Measurements from ENCODE around the gene PPOX.
A peak's percentile ranks its signal among the peaks of the same experiment; 100 is the strongest.

The PPOX gene

DNA sequence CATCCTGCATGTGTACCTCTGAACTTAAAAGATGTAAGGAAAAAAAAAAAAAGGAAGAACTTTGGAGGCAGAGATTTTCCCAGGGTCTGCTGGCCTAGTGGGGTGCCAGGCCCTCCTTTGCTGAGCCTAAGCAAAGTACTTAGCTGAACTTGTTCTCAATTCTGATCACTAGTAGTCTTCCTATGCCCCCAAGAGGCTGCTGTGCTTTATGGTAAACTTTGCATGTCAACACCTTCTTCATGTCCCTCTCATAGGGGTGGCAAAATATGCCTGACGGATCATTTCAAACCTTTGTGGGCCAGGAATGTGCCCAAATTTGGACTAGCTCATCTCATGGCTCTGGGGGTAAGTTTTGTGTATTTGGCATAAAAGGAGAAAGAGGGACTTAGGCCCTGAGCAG, 8.4 kb upstream of the PPOX start:
- Histone ChIP-seq H3K4me1 (ENCODE audit: control insufficient read depth, insufficient read depth, low read length) (peaks cover 34% of the 10 kb centered on the region), H3K4me3 (ENCODE audit: low read length in 2 of 2) (no peak overlapping the region), H3K27ac (ENCODE audit: low read length) (no peak overlapping the region), H3K36me3 (ENCODE audit: control insufficient read depth in 2 of 2, insufficient read depth in 2 of 2, low read length in 2 of 2) (peaks cover 9 to 25% of the 10 kb centered on the region in 2 donors), H3K9ac (ENCODE audit: low read length in 2 of 2) (no peak overlapping the region), H3K27me3 (ENCODE audit: control insufficient read depth in 1 of 2, insufficient read depth in 2 of 2, low read length in 2 of 2) (no peaks in the 10 kb centered on the region), H3K9me3 (ENCODE audit: control insufficient read depth in 2 of 2, low read length in 2 of 2) (no peaks in the 10 kb centered on the region)

DNA sequence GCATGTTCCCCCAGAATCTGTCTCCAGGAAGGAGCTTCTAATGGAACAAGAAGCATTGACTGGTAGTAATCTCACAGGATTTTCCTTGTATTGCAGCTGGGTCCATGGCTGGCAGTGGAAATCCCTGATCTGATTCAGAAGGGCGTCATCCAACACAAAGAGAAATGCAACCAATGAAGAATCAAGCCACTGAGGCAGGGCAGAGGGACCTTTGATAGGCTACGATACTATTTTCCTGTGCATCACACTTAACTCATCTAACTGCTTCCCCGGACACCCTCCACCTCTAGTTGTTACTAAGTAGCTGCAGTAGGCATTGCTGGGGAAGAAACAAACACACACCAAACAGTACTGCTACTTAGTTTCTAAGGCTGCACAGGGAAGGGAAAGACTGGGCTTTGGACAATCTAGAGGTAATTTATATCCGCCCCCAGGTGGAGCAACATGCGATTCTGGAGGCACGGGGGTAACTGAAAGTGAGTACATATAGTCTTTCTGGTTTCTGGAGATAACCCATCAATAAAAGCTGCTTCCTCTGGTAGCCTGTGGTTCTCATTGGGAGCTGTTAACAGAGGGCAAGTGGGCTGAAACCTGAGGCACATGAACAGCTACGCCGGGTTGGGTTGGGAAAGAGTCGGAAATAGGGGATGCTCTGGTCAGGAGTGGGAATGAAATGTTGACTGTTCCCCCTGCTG, 7.8 kb upstream of the PPOX start:
- Histone ChIP-seq H3K36me3 (ENCODE audit: control insufficient read depth in 2 of 2, insufficient read depth in 2 of 2, low read length in 2 of 2) (peaks cover 9 to 31% of the 10 kb centered on the region in 2 donors), H3K9ac (ENCODE audit: low read length in 2 of 2) (peak overlapping the region; percentile 78 to 89), H3K4me1 (ENCODE audit: control insufficient read depth, insufficient read depth, low read length) (peaks cover 34% of the 10 kb centered on the region), H3K27ac (ENCODE audit: low read length) (peak overlapping the region; percentile 83), H3K27me3 (ENCODE audit: control insufficient read depth in 1 of 2, insufficient read depth in 2 of 2, low read length in 2 of 2) (no peaks in the 10 kb centered on the region), H3K9me3 (ENCODE audit: control insufficient read depth in 2 of 2, low read length in 2 of 2) (no peaks in the 10 kb centered on the region), H3K4me3 (ENCODE audit: low read length in 2 of 2) (peak overlapping the region in 1 of 2 donors; percentile 90)

- Histone ChIP-seq H3K27ac (ENCODE audit: low read length) (peak within 1 kb of the TSS; percentile 83), H3K9me3 (ENCODE audit: control insufficient read depth in 2 of 2, low read length in 2 of 2) (no peaks in the 10 kb centered on the region), H3K27me3 (ENCODE audit: control insufficient read depth in 1 of 2, insufficient read depth in 2 of 2, low read length in 2 of 2) (no peaks in the 10 kb centered on the region), H3K4me3 (ENCODE audit: low read length in 2 of 2) (peak within 1 kb of the TSS; percentile 90 to 97), H3K4me1 (ENCODE audit: control insufficient read depth, insufficient read depth, low read length) (peaks cover 34% of the 10 kb centered on the region), H3K9ac (ENCODE audit: low read length in 2 of 2) (peak within 1 kb of the TSS; percentile 87 to 89), H3K36me3 (ENCODE audit: control insufficient read depth in 2 of 2, insufficient read depth in 2 of 2, low read length in 2 of 2) (peaks cover 9 to 38% of the 10 kb centered on the region in 2 donors)
Measured at GRCh38 chr1:161159087-161159912, 6.9 kb upstream of the PPOX start, which contains the start of gene USP21. Gene USP21 (plus strand): TSS chr1:161159500. CDS start chr1:161160641, 1,141 bp downstream.

- Histone ChIP-seq H3K9ac (ENCODE audit: low read length in 2 of 2) (peak overlapping the region; percentile 87 to 89), H3K36me3 (ENCODE audit: control insufficient read depth in 2 of 2, insufficient read depth in 2 of 2, low read length in 2 of 2) (peaks cover 9 to 40% of the 10 kb centered on the region in 2 donors), H3K9me3 (ENCODE audit: control insufficient read depth in 2 of 2, low read length in 2 of 2) (no peaks in the 10 kb centered on the region), H3K27me3 (ENCODE audit: control insufficient read depth in 1 of 2, insufficient read depth in 2 of 2, low read length in 2 of 2) (no peaks in the 10 kb centered on the region), H3K4me1 (ENCODE audit: control insufficient read depth, insufficient read depth, low read length) (peaks cover 32% of the 10 kb centered on the region), H3K4me3 (ENCODE audit: low read length in 2 of 2) (peak overlapping the region; percentile 90 to 97), H3K27ac (ENCODE audit: low read length) (peak overlapping the region; percentile 83)
Measured at GRCh38 chr1:161159913-161160243, 6.3 kb upstream of the PPOX start.

GRCh38 chr1:161160671-161161145, 5.5 kb upstream of the PPOX start:
- Histone ChIP-seq H3K36me3 (ENCODE audit: control insufficient read depth in 2 of 2, insufficient read depth in 2 of 2, low read length in 2 of 2) (peaks cover 9 to 40% of the 10 kb centered on the region in 2 donors), H3K9ac (ENCODE audit: low read length in 2 of 2) (peak overlapping the region in 1 of 2 donors; percentile 47), H3K4me1 (ENCODE audit: control insufficient read depth, insufficient read depth, low read length) (peaks cover 40% of the 10 kb centered on the region), H3K27me3 (ENCODE audit: control insufficient read depth in 1 of 2, insufficient read depth in 2 of 2, low read length in 2 of 2) (no peaks in the 10 kb centered on the region), H3K9me3 (ENCODE audit: control insufficient read depth in 2 of 2, low read length in 2 of 2) (no peaks in the 10 kb centered on the region), H3K4me3 (ENCODE audit: low read length in 2 of 2) (peak overlapping the region in 1 of 2 donors; percentile 90), H3K27ac (ENCODE audit: low read length) (no peak overlapping the region)

GRCh38 chr1:161161652-161162051, 4.6 kb upstream of the PPOX start:
- H3K36me3 ChIP-seq (ENCODE audit: control insufficient read depth in 2 of 2, insufficient read depth in 2 of 2, low read length in 2 of 2), result peaks cover 9 to 40% of the 10 kb centered on the region in 2 donors
- H3K27ac ChIP-seq (ENCODE audit: low read length), result no peak overlapping the region
- no peaks in the 10 kb centered on the region for H3K9me3 ChIP-seq (ENCODE audit: control insufficient read depth in 2 of 2, low read length in 2 of 2)
- H3K27me3 ChIP-seq (ENCODE audit: control insufficient read depth in 1 of 2, insufficient read depth in 2 of 2, low read length in 2 of 2), result no peaks in the 10 kb centered on the region
- H3K4me1 ChIP-seq (ENCODE audit: control insufficient read depth, insufficient read depth, low read length), result peaks cover 42% of the 10 kb centered on the region
- H3K4me3 ChIP-seq (ENCODE audit: low read length in 2 of 2), result no peak overlapping the region
- no peak overlapping the region for H3K9ac ChIP-seq (ENCODE audit: low read length in 2 of 2)

GRCh38 chr1:161162052-161162451, 4.2 kb upstream of the PPOX start:
- no peaks in the 10 kb centered on the region for H3K27me3 ChIP-seq (ENCODE audit: control insufficient read depth in 1 of 2, insufficient read depth in 2 of 2, low read length in 2 of 2)
- no peaks in the 10 kb centered on the region for H3K9me3 ChIP-seq (ENCODE audit: control insufficient read depth in 2 of 2, low read length in 2 of 2)
- H3K4me1 ChIP-seq (ENCODE audit: control insufficient read depth, insufficient read depth, low read length), result peaks cover 46% of the 10 kb centered on the region
- no peak overlapping the region for H3K9ac ChIP-seq (ENCODE audit: low read length in 2 of 2)
- no peak overlapping the region for H3K4me3 ChIP-seq (ENCODE audit: low read length in 2 of 2)
- peaks cover 6 to 38% of the 10 kb centered on the region in 2 donors for H3K36me3 ChIP-seq (ENCODE audit: control insufficient read depth in 2 of 2, insufficient read depth in 2 of 2, low read length in 2 of 2)
- no peak overlapping the region for H3K27ac ChIP-seq (ENCODE audit: low read length)

DNA sequence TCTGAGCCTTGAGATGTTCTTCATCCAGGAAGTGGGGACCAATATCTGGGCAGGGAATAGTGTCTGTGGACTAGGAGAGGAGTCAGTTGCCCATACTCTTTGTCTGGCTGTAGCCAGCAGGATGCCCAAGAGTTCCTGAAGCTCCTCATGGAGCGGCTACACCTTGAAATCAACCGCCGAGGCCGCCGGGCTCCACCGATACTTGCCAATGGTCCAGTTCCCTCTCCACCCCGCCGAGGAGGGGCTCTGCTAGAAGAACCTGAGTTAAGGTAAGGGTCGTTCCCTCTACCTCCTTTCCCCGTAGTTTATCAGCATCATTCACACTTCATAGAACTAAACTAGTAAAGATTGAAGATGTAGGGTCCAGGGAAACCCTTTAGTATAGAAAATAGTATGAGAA, 3.4 kb upstream of the PPOX start:
- Histone ChIP-seq H3K4me3 (ENCODE audit: low read length in 2 of 2) (no peak overlapping the region), H3K4me1 (ENCODE audit: control insufficient read depth, insufficient read depth, low read length) (peaks cover 54% of the 10 kb centered on the region), H3K36me3 (ENCODE audit: control insufficient read depth in 2 of 2, insufficient read depth in 2 of 2, low read length in 2 of 2) (peaks cover 0 to 33% of the 10 kb centered on the region in 2 donors), H3K27me3 (ENCODE audit: control insufficient read depth in 1 of 2, insufficient read depth in 2 of 2, low read length in 2 of 2) (no peaks in the 10 kb centered on the region), H3K27ac (ENCODE audit: low read length) (no peak overlapping the region), H3K9me3 (ENCODE audit: control insufficient read depth in 2 of 2, low read length in 2 of 2) (no peaks in the 10 kb centered on the region), H3K9ac (ENCODE audit: low read length in 2 of 2) (no peak overlapping the region)

DNA sequence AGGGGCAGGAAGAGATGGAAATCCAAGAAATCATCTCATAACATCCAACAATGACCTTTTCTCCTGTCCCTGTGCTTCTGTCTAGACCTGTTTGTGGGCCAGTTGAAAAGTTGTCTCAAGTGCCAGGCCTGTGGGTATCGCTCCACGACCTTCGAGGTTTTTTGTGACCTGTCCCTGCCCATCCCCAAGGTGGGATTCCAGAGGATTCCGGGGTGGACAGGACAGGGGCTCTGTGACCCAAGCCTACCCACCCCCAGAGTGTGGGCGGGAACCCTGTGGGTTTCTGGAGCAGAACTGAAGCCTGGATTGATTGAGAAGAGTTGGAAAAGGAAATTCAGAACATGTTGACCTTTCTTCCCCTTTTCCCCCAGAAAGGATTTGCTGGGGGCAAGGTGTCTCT, 2.4 kb upstream of the PPOX start:
- peaks cover 3 to 27% of the 10 kb centered on the region in 2 donors for H3K36me3 ChIP-seq (ENCODE audit: control insufficient read depth in 2 of 2, insufficient read depth in 2 of 2, low read length in 2 of 2)
- H3K9me3 ChIP-seq (ENCODE audit: control insufficient read depth in 2 of 2, low read length in 2 of 2), result no peaks in the 10 kb centered on the region
- no peak overlapping the region for H3K9ac ChIP-seq (ENCODE audit: low read length in 2 of 2)
- no peak overlapping the region for H3K27ac ChIP-seq (ENCODE audit: low read length)
- peaks cover 53% of the 10 kb centered on the region for H3K4me1 ChIP-seq (ENCODE audit: control insufficient read depth, insufficient read depth, low read length)
- no peak overlapping the region for H3K4me3 ChIP-seq (ENCODE audit: low read length in 2 of 2)
- H3K27me3 ChIP-seq (ENCODE audit: control insufficient read depth in 1 of 2, insufficient read depth in 2 of 2, low read length in 2 of 2), result no peaks in the 10 kb centered on the region

DNA sequence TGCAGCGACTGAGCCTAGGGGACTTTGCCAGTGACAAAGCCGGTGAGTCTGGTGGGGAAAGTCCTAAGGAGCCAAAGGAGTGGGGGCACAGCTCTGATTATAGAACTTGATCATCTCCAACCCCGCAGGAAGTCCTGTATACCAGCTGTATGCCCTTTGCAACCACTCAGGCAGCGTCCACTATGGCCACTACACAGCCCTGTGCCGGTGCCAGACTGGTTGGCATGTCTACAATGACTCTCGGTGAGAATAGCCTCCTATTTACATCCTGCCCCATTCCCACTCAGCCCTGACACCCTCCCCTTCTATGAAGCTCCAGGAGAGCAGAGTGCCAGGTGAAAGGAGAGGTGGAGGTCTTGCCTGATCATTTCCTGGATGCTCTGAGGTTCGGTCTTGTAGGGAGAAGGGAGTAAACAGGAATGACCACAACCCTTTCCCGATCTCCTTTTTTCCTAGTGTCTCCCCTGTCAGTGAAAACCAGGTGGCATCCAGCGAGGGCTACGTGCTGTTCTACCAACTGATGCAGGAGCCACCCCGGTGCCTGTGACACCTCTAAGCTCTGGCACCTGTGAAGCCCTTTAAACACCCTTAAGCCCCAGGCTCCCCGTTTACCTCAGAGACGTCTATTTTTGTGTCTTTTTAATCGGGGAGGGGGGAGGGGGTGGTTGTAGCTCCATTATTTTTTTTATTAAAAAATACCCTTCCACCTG, 1.2 kb upstream of the PPOX start:
- Histone ChIP-seq H3K9ac (ENCODE audit: low read length in 2 of 2) (peak overlapping the region; percentile 81 to 95), H3K27ac (ENCODE audit: low read length) (peak overlapping the region; percentile 89), H3K4me3 (ENCODE audit: low read length in 2 of 2) (peak overlapping the region; percentile 92 to 95), H3K9me3 (ENCODE audit: control insufficient read depth in 2 of 2, low read length in 2 of 2) (no peaks in the 10 kb centered on the region), H3K4me1 (ENCODE audit: control insufficient read depth, insufficient read depth, low read length) (peaks cover 45% of the 10 kb centered on the region), H3K36me3 (ENCODE audit: control insufficient read depth in 2 of 2, insufficient read depth in 2 of 2, low read length in 2 of 2) (peaks cover 11 to 37% of the 10 kb centered on the region in 2 donors), H3K27me3 (ENCODE audit: control insufficient read depth in 1 of 2, insufficient read depth in 2 of 2, low read length in 2 of 2) (no peaks in the 10 kb centered on the region)
